GM19239 (cell line): ENCODE results near the gene APELA.
"Not testable (repeated sequence)": the region's sequence is repeated elsewhere in the genome, so short reads cannot be mapped to it uniquely, and the experiment has no call there.

Experiments used
- DNase-seq: peaks from one replicate; pipeline ENCODE4 v3.0.0; 2011; ENCODE audit warnings: low spot score; ENCODE audit not compliant: insufficient read length
- FAIRE-seq: peaks from 2 replicates; lab custom pipeline; 2011; peaks lifted over from hg19 to GRCh38; lab: Jason Lieb, UNC

Gene APELA

DNA sequence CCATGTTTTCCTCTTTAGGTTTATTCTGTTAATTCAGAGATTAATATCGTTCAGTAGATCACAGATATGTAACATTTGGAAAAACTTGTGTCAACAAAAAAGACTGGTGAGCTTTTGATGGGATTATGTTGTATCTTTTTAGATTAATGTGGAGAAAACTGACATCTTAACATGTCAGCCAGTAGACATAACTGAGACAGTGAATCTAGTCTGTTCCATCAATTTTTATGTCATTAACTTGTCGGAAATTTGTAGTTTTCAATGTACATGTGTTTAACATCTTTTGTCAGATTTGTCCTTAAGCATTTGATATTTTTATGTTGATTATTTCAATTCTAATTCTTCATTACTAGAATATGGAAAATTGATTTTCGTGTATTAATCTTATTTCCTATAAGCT is 42.0 kb downstream of the APELA start:
- no peak for FAIRE-seq
- DNase-seq: no peak

DNA sequence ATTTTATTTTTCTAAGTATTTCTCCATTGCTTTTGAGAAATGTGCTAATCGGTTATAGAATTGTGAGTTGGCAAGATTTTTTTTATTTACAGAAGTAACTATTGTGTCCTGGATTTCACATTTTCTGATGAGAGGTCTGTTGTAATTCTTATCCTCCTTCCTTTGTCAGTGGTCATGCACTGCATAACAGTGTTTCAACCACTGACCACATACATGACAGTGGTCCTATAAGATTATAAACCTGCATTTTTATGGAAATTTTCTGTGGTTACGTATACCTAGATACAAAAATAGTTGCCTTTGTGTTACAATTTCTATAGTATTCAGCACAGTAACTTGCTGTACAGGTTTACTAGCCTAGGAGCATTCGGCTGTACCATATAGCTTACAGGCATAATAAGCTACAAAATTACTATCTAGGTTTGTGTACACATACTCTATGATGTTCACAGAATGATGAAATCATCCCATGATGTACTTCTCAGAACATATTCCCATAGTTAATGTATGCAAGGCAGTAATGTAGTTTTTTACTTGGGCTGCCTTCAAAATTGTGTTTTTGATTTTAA is 47.8 kb downstream of the APELA start:
- FAIRE-seq (peak; percentile 4), DNase-seq (no peak)

DNA sequence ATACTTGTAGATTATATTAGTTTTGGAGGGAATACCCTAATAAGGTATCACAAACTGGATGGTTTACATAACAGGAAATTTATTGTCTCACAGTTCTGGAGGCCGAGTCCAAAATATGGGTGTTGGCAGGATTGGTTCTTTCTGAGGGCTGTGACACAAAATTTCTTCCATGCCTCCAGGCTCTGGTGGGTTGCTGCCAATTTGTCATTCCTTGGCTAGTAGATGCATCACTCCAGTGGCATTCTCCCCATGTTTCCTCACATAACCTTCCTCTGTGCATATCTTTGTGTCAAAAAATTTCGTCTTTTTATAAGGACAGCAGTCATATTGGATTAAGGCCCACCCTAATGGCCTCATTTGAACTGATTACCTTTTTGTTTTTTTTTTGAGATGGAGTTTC is 49.3 kb downstream of the APELA start:
- DNase-seq (no peak), FAIRE-seq (no peak)

GRCh38 chr4:164927101-164927500 is 50.1 kb downstream of the APELA start:
- DNase-seq, FAIRE-seq: not testable (repeated sequence)

GRCh38 chr4:164930647-164931046 is 53.7 kb downstream of the APELA start:
- FAIRE-seq (no peak), DNase-seq (no peak)

- no peak for DNase-seq
- FAIRE-seq: peak; percentile 51
Observed at GRCh38 chr4:164931551-164932324, 54.8 kb downstream of the APELA start.

DNA sequence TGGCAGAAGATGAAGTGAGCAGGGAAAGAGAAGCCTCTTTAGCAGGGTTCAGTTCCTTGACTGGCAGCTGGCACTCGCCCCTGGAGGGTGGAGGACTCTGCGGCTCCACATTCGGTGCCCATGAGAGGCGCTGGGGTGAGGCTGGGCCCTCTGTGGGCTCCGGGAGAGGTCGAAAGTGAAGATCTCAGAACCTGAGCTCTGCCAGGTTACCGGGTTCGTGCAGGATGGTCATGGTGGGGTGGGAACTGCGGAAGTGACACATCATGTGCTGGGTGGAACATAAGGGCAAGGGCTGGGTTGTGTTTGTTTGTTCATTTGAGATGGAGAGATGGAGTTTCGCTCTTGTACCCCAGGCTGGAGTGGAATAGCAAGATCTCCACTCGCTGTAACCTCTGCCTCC is 56.3 kb downstream of the APELA start:
- DNase-seq (no peak), FAIRE-seq (no peak)

GRCh38 chr4:164935363-164935762 is 58.4 kb downstream of the APELA start:
- peak; percentile 94 for FAIRE-seq
- peak; percentile 31 for DNase-seq

DNA sequence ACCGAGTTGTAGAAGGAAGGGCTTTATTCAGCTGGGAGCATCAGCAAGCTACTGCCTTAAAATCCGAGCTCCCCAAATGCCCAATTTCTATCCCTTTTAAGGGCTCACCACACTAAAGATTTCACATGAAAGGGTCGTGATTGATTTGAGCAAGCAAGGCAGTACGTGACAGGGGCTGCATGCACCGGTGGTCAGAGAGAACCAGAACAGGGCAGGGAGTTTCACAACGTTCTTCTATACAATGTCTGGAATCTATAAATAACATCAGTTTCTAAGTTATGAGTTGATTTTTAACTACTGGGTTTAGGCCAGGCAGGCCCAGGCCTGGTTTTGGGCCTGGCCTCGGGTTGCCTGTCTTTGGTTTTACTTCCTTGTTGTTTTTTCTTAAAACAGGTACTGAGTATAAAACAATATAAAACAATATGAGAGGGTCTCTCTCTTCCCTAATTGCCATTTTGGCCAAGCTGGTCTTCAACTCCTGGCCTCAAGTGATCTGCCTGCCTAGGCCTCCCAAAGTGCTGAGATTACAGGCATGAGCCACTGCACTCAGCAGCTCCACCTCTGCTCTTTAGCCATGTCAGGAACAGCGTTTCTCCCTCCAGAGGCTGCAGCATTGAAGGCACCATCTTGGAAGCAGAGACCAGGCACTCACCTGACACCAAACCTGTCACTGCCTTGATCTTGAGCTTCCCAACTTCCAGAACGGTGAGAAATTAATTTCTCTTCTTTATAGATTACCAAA is 59.1 kb downstream of the APELA start:
- DNase-seq: not testable (repeated sequence)
- FAIRE-seq: peak; percentile 39

GRCh38 chr4:164937576-164938270 is 60.7 kb downstream of the APELA start:
- FAIRE-seq (peak; percentile 92), DNase-seq (peak; percentile 19)

GRCh38 chr4:164943192-164943591 is 66.2 kb downstream of the APELA start:
- DNase-seq: no peak
- no peak for FAIRE-seq

- no peak for DNase-seq
- FAIRE-seq: no peak
Observed at GRCh38 chr4:164945146-164945545, 68.2 kb downstream of the APELA start.

DNA sequence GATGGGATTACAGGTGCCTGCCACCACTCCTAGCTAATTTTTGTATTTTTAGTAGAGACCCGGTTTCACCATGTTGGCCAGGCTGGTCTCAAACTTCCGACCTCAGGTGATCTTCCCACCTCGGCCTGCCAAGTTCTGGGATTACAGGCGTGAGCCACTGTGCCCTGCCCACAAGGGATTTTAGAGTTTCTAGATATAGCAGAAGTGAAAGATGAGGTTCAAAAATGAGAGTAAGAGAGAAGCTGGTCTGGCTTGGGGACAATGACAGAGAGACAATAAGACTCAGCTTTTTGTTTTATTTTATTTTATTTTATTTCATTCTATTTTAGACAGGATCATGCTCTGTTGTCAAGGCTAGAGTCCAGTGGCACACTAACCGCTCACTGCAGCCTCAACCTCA is 69.8 kb downstream of the APELA start:
- DNase-seq (no peak), FAIRE-seq (no peak)
